Dedifferentiated amniotic fluid mesenchymal stem cell (primary cell): ENCODE results near the gene HJV.

ENCODE experiments used
- DNase-seq: peaks from one replicate; pipeline ENCODE4 v3.0.0-alpha.2; 2016; ENCODE audit errors: extremely low spot score

HJV gene

GRCh38 chr1:145993618-145994390 lies 27.7 kb downstream of the HJV start:
- no peak for DNase-seq

- DNase-seq: no peak
Observed at GRCh38 chr1:145992958-145993617, 28.4 kb downstream of the HJV start.

- no peak for DNase-seq
Observed at GRCh38 chr1:145992502-145992936, 29.0 kb downstream of the HJV start.

- no peak for DNase-seq
Observed at GRCh38 chr1:145991735-145992412, 29.7 kb downstream of the HJV start.

GRCh38 chr1:145990249-145990855 lies 31.2 kb downstream of the HJV start:
- DNase-seq: no peak

- no peak for DNase-seq
Observed at GRCh38 chr1:145988773-145989172, 32.8 kb downstream of the HJV start.

- DNase-seq: no peak
Observed at GRCh38 chr1:145987926-145988325, 33.6 kb downstream of the HJV start.

- no peak for DNase-seq
Observed at GRCh38 chr1:145986551-145986950, 35.0 kb downstream of the HJV start.

GRCh38 chr1:145985502-145986439 lies 35.8 kb downstream of the HJV start:
- DNase-seq: no peak

GRCh38 chr1:145985129-145985501 lies 36.4 kb downstream of the HJV start:
- DNase-seq: no peak

GRCh38 chr1:145983960-145984830 lies 37.3 kb downstream of the HJV start:
- DNase-seq: no peak

GRCh38 chr1:145983206-145983675 lies 38.3 kb downstream of the HJV start:
- DNase-seq: no peak

- DNase-seq: no peak
Observed at GRCh38 chr1:145982010-145982723, 39.4 kb downstream of the HJV start.

- no peak for DNase-seq
Observed at GRCh38 chr1:145980457-145980994, 41.0 kb downstream of the HJV start.

- DNase-seq: no peak
Observed at GRCh38 chr1:145979746-145980456, 41.6 kb downstream of the HJV start.

GRCh38 chr1:145978854-145979745 lies 42.4 kb downstream of the HJV start:
- peak; percentile 100 for DNase-seq

- no peak for DNase-seq
Observed at GRCh38 chr1:145978471-145978853, 43.1 kb downstream of the HJV start.
